Measurements from ENCODE around the gene RPS6KA2.
A peak's percentile ranks its signal among the peaks of the same experiment; 100 is the strongest.

The RPS6KA2 gene

DNA sequence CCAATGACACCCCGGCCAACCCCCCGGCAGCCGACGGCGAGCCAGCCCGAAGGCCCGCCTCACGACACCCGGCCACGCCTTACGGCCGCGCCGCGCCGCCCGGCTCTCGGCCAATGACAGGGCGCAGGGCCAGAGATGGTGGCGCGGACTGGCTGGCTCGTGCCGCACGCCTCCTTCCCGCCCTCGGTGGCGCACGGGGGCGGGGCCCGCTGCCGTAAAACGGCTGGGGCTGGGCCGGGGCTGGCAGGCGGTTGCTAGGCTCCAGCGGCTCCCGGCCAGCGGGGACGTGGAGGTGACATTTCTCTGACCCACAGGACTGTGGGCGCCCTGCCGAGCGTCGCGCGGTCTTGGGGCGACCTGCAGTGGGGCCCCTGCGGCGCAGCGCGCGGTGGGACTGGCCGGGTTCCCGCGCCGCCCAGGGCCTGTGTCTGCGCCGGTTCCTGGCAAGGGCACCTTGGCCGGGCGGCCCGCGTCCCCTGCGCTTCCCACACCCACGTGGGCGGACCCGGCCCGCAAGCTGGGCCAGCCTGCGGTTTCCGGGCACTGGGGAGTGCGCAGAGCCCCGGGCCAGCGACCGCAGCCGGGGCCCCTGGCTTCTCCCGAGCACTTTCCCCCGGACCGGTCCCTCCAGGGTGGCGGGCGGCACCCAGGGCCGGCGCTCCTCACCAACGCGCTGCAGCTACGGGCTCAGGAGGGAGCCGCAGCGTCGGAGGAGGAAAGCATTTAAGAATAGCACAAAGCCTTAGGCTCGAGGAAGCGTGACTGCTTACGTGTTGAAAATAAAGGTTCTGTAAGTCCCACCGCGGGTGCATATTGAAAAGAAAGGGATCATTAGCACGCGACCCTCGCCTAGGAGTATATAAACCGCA, 243.9 kb downstream of the RPS6KA2 start, which contains the start of gene MPC1:
Gene MPC1, minus strand, starts transcription at position 8 of the 869 bp plus-strand sequence. CDS start 64 bp downstream, outside the sequence.
- H3K27me3 ChIP-seq (ENCODE audit: insufficient read depth, low read depth, severe bottlenecking): no peaks in the 10 kb centered on the region
- H3K9me3 ChIP-seq (ENCODE audit: severe bottlenecking): no peaks in the 10 kb centered on the region
- no peaks in the 10 kb centered on the region for H3K36me3 ChIP-seq
- DNase-seq: peak; percentile 96
- H3K27ac ChIP-seq: peak within 1 kb of the TSS; percentile 79
- peak within 1 kb of the TSS; percentile 87 for H3K4me3 ChIP-seq (ENCODE audit: low read depth, low read length)
- TF ChIP-seq, protein P1, sequence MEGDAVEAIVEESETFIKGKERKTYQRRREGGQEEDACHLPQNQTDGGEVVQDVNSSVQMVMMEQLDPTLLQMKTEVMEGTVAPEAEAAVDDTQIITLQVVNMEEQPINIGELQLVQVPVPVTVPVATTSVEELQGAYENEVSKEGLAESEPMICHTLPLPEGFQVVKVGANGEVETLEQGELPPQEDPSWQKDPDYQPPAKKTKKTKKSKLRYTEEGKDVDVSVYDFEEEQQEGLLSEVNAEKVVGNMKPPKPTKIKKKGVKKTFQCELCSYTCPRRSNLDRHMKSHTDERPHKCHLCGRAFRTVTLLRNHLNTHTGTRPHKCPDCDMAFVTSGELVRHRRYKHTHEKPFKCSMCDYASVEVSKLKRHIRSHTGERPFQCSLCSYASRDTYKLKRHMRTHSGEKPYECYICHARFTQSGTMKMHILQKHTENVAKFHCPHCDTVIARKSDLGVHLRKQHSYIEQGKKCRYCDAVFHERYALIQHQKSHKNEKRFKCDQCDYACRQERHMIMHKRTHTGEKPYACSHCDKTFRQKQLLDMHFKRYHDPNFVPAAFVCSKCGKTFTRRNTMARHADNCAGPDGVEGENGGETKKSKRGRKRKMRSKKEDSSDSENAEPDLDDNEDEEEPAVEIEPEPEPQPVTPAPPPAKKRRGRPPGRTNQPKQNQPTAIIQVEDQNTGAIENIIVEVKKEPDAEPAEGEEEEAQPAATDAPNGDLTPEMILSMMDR (IDR thresholded peaks at IDR 0.05; ENCODE audit: low read depth, low read length): no peak

DNA sequence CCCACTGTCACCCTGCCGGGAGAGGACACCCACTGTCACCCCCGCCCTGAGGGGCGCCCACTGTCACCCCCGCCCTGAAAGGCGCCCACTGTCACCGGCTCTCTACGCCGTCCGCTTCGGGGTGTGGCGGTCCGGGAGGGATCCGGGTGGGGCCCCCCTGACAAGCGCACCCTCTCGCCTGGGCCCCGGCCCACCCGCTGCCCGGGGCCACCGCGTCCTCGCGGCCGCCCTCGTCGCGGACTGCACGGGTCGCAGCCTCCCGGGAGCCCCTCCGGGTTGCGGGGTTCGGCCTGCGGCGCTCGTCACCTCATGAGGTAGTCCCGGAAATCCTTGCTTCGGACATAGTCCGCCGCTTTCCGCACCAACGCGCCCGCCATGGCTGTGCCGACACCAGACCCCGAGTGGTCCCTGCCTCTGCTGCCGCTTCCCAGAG, 244.5 kb downstream of the RPS6KA2 start:
- Histone ChIP-seq H3K27me3 (ENCODE audit: insufficient read depth, low read depth, severe bottlenecking) (no peaks in the 10 kb centered on the region), H3K36me3 (no peaks in the 10 kb centered on the region), H3K9me3 (ENCODE audit: severe bottlenecking) (no peaks in the 10 kb centered on the region), H3K4me3 (ENCODE audit: low read depth, low read length) (peak overlapping the region; percentile 72), H3K27ac (peak overlapping the region; percentile 69)
- DNase-seq: no peak
- TF ChIP-seq, protein P1 (IDR thresholded peaks at IDR 0.05; ENCODE audit: low read depth, low read length): no peak

DNA sequence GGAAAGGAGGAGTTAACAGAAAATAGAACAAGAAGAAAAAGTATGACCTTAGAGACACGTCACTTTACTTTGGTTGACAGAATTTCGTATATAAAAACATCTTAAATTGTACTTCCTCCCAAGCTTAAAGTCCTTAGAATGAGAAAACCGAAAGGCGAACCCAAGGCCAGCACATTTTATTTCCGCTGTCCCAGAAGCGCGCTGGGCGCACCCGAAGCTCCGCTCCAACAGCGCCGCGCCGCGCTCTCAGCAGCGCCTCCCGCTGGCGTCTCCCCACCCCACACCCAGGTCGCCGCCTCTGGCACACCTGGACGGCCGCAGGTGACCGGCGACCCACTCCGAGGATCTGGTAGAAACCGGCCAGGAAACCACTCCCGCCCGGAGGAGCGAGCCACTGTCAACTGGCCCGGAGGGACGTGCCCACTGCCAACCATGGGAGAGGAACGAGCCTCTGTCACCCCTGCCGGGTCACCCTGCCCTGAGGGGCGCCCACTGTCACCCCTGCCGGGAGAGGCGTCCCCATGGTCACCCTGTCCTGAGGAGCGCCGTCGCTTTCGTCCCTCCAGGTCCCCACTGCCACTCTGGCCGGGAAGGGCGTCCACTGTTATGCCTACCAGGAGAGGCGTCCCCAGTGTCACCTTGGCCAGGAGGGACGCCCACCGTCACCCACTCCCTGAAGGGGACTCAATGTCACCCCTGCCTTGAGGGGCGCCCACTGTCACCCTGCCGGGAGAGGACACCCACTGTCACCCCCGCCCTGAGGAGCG, 245.1 kb downstream of the RPS6KA2 start:
- TF ChIP-seq, protein P1 (IDR thresholded peaks at IDR 0.05; ENCODE audit: low read depth, low read length): peak; percentile 87
- H3K36me3 ChIP-seq: no peaks in the 10 kb centered on the region
- peak overlapping the region; percentile 72 for H3K4me3 ChIP-seq (ENCODE audit: low read depth, low read length)
- peak overlapping the region; percentile 49 for H3K27ac ChIP-seq
- peak; percentile 81 for DNase-seq
- no peaks in the 10 kb centered on the region for H3K27me3 ChIP-seq (ENCODE audit: insufficient read depth, low read depth, severe bottlenecking)
- no peaks in the 10 kb centered on the region for H3K9me3 ChIP-seq (ENCODE audit: severe bottlenecking)

DNA sequence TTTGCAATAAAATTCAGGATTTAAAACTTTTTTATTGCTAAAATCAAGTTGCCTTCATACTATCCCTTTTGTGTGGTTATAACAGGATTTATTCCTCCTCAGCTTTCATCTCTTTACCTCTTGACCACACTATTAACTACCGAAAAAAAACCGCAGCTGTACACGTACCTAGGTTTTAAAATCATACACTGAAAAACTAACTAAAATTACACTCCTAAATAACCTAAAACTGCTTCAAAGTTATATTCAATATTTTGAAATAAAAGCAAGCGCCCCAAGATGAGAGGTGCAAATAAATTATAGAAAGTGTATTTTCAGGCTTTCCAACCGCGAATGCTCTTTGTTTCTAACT, 245.7 kb downstream of the RPS6KA2 start:
- H3K9me3 ChIP-seq (ENCODE audit: severe bottlenecking): no peaks in the 10 kb centered on the region
- no peaks in the 10 kb centered on the region for H3K27me3 ChIP-seq (ENCODE audit: insufficient read depth, low read depth, severe bottlenecking)
- H3K4me3 ChIP-seq (ENCODE audit: low read depth, low read length): peak overlapping the region; percentile 72
- TF ChIP-seq, protein P1 (IDR thresholded peaks at IDR 0.05; ENCODE audit: low read depth, low read length): no peak
- DNase-seq: no peak
- H3K27ac ChIP-seq: peak overlapping the region; percentile 49
- no peaks in the 10 kb centered on the region for H3K36me3 ChIP-seq

DNA sequence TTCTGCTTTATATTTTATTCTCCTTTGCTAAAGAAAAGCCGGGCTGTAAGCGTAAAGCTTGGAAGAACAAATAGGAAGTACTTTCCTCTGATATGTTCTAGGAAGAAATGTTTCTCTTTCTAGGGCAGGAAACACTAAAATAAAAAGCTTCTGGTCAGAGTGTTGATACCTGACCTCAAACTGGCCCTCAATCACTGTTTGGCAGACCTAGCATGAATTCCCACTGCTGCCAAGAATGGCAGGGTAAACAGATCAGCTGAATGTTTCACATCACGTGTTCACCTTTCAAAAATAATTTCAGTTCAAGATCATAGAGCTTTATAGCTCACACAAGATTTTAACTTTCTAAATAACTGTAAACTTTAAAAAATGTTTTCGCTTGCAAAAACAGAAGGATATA, 247.3 kb downstream of the RPS6KA2 start:
- Histone ChIP-seq H3K4me3 (ENCODE audit: low read depth, low read length) (no peak overlapping the region), H3K27me3 (ENCODE audit: insufficient read depth, low read depth, severe bottlenecking) (no peaks in the 10 kb centered on the region), H3K9me3 (ENCODE audit: severe bottlenecking) (no peaks in the 10 kb centered on the region), H3K27ac (no peak overlapping the region), H3K36me3 (no peaks in the 10 kb centered on the region)
- no peak for DNase-seq
- TF ChIP-seq, protein P1 (IDR thresholded peaks at IDR 0.05; ENCODE audit: low read depth, low read length): no peak
